Fibroblast of skin of right quadriceps (primary cell): ENCODE data around the gene DCTPP1.

Experiments used
- DNase-seq: peaks from one replicate; pipeline ENCODE4 v3.0.0-alpha.2; 2013

Gene DCTPP1

GRCh38 chr16:30380072-30380802 lies 49.6 kb downstream of the DCTPP1 start:
- no peak for DNase-seq

DNA sequence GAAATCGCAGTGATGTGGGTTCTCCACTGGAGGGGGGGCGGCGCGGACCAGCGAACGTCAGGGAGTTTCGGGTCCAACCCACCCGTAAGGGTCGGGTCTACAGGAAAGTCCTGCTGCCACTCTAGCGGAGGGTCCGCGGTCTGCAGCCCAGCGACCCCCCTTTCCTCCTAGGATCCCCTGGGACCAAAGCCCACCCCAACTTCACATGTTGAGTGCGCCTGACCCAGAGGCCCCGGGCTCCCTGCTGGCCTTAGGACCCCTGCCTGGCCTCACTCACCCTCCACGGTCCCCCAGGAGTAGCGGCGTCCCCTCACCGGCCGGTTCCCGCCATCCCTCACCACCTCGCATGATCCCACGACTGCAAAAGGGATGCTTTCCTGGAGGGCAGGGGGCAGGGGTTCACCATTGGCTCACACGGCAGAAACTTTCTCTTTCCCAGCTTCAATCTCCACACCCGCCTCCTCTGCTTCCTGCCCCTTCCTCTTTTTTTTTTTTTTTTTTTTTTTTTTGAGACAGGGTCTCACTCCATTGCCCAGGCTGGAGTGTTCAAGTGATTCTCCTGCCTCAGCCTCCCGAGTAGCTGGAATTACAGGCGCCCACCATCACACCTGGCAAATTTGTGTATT lies 50.6 kb downstream of the DCTPP1 start:
- no peak for DNase-seq

GRCh38 chr16:30378236-30379157 lies 51.3 kb downstream of the DCTPP1 start:
- peak; percentile 98 for DNase-seq

DNA sequence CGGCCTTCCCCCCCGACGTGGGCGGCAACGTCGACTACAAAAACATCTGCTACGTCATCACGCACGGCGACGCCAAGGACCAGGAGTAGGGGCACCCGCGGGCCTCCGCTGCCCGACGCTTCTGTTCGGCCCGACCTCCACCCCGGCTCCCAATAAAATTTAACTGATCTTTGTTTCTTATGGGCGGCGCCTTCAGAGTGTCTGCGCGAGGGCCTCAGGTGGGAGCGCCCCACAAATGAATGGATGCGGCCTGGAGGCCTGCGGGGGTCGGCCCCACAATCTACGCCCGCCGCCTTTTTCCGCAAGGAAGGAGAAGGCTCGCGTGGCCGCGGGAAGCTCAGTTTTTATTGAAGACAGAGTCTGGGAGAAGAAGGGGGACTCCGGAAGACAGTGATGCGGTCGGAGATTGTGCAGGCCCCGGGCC lies 52.0 kb downstream of the DCTPP1 start:
- DNase-seq: peak; percentile 90

DNA sequence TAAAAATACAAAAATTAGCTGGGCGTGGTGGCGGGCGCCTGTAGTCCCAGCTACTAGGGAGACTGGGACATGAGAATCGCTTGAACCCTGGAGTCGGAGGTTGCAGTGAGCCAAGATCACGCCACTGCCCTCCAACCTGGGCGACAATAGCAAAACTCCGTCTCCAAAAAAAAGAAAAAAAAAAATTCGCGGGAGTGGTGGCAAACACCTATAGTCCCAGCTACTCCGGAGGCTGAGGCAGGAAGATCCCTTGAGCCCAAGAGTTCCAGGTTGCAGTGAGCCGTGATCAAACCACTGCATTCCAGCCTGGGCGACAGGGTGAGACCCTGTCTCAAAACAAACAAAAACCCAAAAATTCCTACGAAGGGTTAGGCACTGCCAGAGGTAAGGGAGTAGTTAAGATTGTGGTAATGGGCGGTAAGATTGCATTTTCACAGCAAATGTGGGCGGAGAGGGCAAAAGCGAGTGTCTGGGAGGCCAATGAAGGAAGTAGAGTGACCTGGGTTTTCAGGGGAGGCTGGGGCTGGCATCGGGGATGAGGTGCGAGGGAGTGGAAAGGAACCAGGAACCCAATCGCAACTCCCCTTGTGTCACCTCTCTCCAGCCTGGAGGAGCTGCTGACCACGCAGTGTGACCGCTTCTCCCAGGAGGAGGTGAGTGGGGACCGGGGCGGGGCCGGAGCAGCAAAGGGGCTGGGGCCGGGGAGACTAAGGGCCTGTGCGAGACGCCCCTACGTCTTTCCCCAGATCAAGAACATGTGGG lies 52.6 kb downstream of the DCTPP1 start:
- no peak for DNase-seq

GRCh38 chr16:30376461-30376902 lies 53.3 kb downstream of the DCTPP1 start:
- no peak for DNase-seq

DNA sequence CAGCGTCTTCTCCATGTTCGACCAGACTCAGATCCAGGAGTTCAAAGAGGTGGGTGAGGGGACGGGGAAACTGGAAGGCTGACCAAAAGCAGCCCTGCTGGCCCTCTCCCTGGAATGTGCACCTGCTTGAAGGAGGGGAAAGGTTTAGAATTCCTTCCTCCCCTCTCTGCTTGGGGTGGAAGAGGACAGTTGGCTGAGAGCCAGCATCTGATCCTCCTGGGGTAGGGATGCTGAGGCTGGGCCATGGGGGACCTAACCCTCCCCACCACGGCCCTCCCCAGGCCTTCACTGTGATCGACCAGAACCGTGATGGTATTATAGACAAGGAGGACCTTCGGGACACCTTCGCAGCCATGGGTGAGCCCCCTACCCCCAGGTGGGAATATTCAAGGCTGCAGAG lies 54.0 kb downstream of the DCTPP1 start:
- no peak for DNase-seq

DNA sequence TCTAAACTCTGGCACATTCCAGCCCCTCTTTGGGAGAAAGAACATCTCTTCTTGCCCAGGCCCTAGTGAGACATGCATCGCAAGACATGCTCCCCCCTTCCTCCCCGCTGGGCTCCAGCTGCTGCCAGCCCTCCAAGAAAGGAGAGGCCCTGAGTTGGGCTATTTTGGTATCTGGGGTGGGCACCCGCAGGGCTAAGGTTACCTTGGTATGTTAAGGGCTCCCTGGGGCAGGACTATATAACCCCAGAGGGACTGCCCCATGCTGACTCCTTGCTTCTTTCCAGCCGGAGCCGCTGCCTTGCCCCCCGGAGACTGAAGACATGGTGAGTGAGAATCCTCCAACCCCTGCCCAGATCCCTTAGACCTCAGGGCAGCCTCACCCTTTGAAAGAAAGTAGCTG lies 55.3 kb downstream of the DCTPP1 start, which contains the start of gene MYL11:
Gene MYL11 (plus strand): TSS at position 265 of the 400 bp plus-strand sequence. CDS start 56 bp downstream, at position 321.
- DNase-seq: no peak
